ENCODE data around the gene ZNF467.

The ZNF467 gene

DNA sequence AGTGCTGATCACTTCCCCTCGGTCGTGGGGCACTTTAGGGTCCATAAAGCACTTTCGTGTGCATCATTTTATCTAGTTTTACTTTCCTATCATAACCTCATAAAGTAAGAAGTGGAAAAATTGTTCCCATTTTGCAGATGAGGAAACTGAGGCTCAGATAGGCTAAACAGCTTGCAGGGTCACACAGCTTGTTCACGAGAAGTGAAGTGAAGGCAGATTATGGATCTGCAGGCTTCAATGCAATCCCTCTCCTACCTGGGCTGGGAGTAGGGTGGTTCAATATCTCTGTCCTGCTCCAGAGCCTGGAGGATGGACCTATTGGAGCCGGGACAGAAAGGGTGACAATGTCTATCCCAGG, 10.8 kb upstream of the ZNF467 start:
- WGBS = 91% methylated on average over 5 of the region's 5 CpGs
- Histone ChIP-seq H3K9ac (ENCODE audit: low read depth, low read length) (no peak overlapping the region), H3K36me3 (ENCODE audit: insufficient read depth, low read length) (no peaks in the 10 kb centered on the region), H3K4me1 (ENCODE audit: insufficient read depth, low read length) (peaks cover 5% of the 10 kb centered on the region; the same call in 1 of the 2 replicates), H3K27me3 (ENCODE audit: insufficient read depth, low read length) (peaks cover 23% of the 10 kb centered on the region), H3K27ac (ENCODE audit: low read depth, low read length) (no peak overlapping the region), H3K9me3 (ENCODE audit: insufficient read depth, low read depth, low read length) (no peaks in the 10 kb centered on the region), H3K4me3 (ENCODE audit: low read length) (no peak overlapping the region)

DNA sequence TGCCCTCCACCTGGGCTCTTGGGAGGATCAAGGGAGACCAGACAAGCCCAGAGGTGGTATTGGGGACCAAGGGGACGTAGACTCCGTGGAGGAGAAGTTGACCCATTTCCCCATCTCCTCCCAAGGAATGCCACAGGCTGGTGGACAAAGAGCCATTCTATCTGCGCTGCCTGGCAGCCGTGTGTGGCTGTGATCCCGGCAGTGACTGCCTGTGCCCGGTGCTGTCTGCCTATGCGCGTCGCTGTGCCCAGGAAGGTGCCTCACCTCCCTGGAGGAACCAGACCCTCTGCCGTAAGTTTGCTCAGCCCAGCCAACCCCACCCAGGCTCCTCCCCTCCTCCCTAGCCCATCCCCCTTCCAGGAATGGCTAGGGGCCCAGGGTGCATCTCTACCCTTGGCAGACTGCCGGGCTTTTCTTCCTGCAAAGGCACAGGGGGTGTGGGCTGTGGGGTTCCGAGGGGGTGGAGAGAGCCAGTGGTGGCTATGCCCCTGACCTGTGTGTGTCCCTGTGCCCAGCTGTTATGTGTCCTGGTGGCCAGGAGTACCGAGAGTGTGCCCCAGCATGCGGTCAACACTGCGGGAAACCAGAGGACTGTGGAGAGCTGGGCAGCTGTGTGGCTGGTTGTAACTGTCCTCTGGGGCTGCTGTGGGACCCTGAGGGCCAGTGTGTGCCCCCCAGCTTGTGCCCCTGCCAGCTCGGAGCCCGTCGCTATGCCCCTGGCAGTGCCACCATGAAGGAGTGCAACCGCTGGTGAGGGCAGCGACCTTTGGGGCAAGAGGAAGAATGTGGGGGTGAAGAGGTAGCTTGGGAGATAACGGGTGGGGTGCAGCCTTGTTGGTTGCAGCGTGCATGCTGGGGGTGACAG, 10.2 kb upstream of the ZNF467 start:
- H3K36me3 ChIP-seq (ENCODE audit: insufficient read depth, low read length) = no peaks in the 10 kb centered on the region
- no peaks in the 10 kb centered on the region for H3K9me3 ChIP-seq (ENCODE audit: insufficient read depth, low read depth, low read length)
- H3K27ac ChIP-seq (ENCODE audit: low read depth, low read length) = no peak overlapping the region
- WGBS = 78% methylated on average over 22 of the region's 22 CpGs
- H3K9ac ChIP-seq (ENCODE audit: low read depth, low read length) = no peak overlapping the region
- H3K27me3 ChIP-seq (ENCODE audit: insufficient read depth, low read length) = peaks cover 17% of the 10 kb centered on the region
- H3K4me3 ChIP-seq (ENCODE audit: low read length) = no peak overlapping the region
- peaks cover 5% of the 10 kb centered on the region; the same call in 1 of the 2 replicates for H3K4me1 ChIP-seq (ENCODE audit: insufficient read depth, low read length)

DNA sequence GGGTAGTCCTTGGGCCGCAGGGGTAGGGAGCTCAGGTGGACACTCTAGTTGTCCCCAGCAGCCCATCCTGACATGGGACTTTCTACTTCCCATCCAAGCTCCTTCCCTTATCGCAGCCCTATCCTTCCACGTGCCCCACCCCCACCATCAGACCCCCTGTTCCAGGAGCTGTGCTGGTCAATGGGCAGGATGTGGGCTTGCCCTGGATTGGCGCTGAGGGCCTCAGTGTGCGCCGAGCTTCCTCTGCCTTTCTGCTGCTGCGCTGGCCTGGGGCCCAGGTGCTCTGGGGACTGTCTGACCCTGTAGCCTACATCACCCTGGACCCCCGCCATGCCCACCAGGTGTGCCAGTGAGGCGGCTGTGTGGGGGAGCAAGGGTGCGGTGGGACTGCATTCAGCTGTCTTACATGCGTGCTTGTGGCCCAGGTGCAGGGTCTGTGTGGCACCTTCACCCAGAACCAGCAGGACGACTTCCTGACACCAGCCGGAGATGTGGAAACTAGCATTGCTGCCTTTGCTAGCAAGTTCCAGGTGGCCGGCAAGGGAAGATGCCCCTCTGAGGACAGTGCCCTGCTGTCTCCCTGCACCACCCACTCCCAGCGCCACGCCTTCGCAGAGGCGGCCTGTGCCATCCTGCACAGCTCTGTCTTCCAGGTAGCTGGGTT, 9.4 kb upstream of the ZNF467 start:
- WGBS = 91% methylated on average over 18 of the region's 18 CpGs
- Histone ChIP-seq H3K9ac (ENCODE audit: low read depth, low read length) (no peak overlapping the region), H3K27ac (ENCODE audit: low read depth, low read length) (no peak overlapping the region), H3K27me3 (ENCODE audit: insufficient read depth, low read length) (peaks cover 9% of the 10 kb centered on the region), H3K4me1 (ENCODE audit: insufficient read depth, low read length) (peaks cover 5% of the 10 kb centered on the region; the same call in 1 of the 2 replicates), H3K36me3 (ENCODE audit: insufficient read depth, low read length) (no peaks in the 10 kb centered on the region), H3K4me3 (ENCODE audit: low read length) (no peak overlapping the region), H3K9me3 (ENCODE audit: insufficient read depth, low read depth, low read length) (no peaks in the 10 kb centered on the region)

DNA sequence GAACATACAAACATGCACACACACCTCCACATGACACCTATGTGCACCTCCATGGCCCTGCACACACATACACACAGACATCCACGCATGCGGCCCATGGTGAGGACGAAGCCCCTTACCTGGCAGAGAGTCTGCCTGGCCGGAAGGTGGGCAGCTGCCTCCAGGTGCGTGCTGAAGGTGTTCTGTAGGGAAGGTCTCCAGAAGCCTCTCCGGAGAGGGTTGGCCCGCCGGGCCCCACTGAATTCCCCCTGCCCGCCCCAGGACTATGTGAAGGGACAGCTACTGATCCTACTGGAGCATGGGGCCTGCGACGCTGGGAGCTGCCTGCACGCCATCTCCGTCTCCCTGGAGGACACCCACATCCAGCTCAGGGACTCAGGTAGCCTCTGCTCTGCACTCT, 8.5 kb upstream of the ZNF467 start:
- WGBS = 93% methylated on average over 13 of the region's 13 CpGs
- no peak overlapping the region for H3K9ac ChIP-seq (ENCODE audit: low read depth, low read length)
- H3K36me3 ChIP-seq (ENCODE audit: insufficient read depth, low read length) = no peaks in the 10 kb centered on the region
- peaks cover 5% of the 10 kb centered on the region; the same call in 1 of the 2 replicates for H3K4me1 ChIP-seq (ENCODE audit: insufficient read depth, low read length)
- no peak overlapping the region for H3K27ac ChIP-seq (ENCODE audit: low read depth, low read length)
- peaks cover 4% of the 10 kb centered on the region; the same call in 1 of the 2 replicates for H3K27me3 ChIP-seq (ENCODE audit: insufficient read depth, low read length)
- no peak overlapping the region for H3K4me3 ChIP-seq (ENCODE audit: low read length)
- no peaks in the 10 kb centered on the region for H3K9me3 ChIP-seq (ENCODE audit: insufficient read depth, low read depth, low read length)

GRCh38 chr7:149780636-149781419, 7.4 kb upstream of the ZNF467 start:
- Histone ChIP-seq H3K4me3 (ENCODE audit: low read length) (no peak overlapping the region), H3K9me3 (ENCODE audit: insufficient read depth, low read depth, low read length) (no peaks in the 10 kb centered on the region), H3K4me1 (ENCODE audit: insufficient read depth, low read length) (peaks cover 5% of the 10 kb centered on the region; the same call in 1 of the 2 replicates), H3K27me3 (ENCODE audit: insufficient read depth, low read length) (peaks cover 13% of the 10 kb centered on the region), H3K9ac (ENCODE audit: low read depth, low read length) (no peak overlapping the region), H3K36me3 (ENCODE audit: insufficient read depth, low read length) (no peaks in the 10 kb centered on the region), H3K27ac (ENCODE audit: low read depth, low read length) (no peak overlapping the region)
- 87% methylated on average over 16 of the region's 16 CpGs for WGBS

GRCh38 chr7:149780056-149780455, 6.7 kb upstream of the ZNF467 start:
- Histone ChIP-seq H3K4me3 (ENCODE audit: low read length) (no peak overlapping the region), H3K9me3 (ENCODE audit: insufficient read depth, low read depth, low read length) (no peaks in the 10 kb centered on the region), H3K9ac (ENCODE audit: low read depth, low read length) (no peak overlapping the region), H3K27me3 (ENCODE audit: insufficient read depth, low read length) (peaks cover 21% of the 10 kb centered on the region), H3K36me3 (ENCODE audit: insufficient read depth, low read length) (no peaks in the 10 kb centered on the region), H3K27ac (ENCODE audit: low read depth, low read length) (no peak overlapping the region), H3K4me1 (ENCODE audit: insufficient read depth, low read length) (peaks cover 5% of the 10 kb centered on the region; the same call in 1 of the 2 replicates)
- 95% methylated on average over 17 of the region's 17 CpGs for WGBS

GRCh38 chr7:149779502-149779805, 6.1 kb upstream of the ZNF467 start:
- 91% methylated on average over 4 of the region's 4 CpGs for WGBS
- H3K36me3 ChIP-seq (ENCODE audit: insufficient read depth, low read length) = no peaks in the 10 kb centered on the region
- no peaks in the 10 kb centered on the region for H3K9me3 ChIP-seq (ENCODE audit: insufficient read depth, low read depth, low read length)
- H3K9ac ChIP-seq (ENCODE audit: low read depth, low read length) = no peak overlapping the region
- peaks cover 7% of the 10 kb centered on the region; the same call in 1 of the 2 replicates for H3K4me1 ChIP-seq (ENCODE audit: insufficient read depth, low read length)
- H3K27me3 ChIP-seq (ENCODE audit: insufficient read depth, low read length) = peaks cover 27% of the 10 kb centered on the region
- H3K27ac ChIP-seq (ENCODE audit: low read depth, low read length) = no peak overlapping the region
- H3K4me3 ChIP-seq (ENCODE audit: low read length) = no peak overlapping the region

GRCh38 chr7:149778696-149779501, 5.5 kb upstream of the ZNF467 start:
- no peak overlapping the region for H3K4me3 ChIP-seq (ENCODE audit: low read length)
- H3K9ac ChIP-seq (ENCODE audit: low read depth, low read length) = no peak overlapping the region
- H3K27ac ChIP-seq (ENCODE audit: low read depth, low read length) = no peak overlapping the region
- H3K27me3 ChIP-seq (ENCODE audit: insufficient read depth, low read length) = peaks cover 32% of the 10 kb centered on the region
- 80% methylated on average over 11 of the region's 11 CpGs for WGBS
- H3K36me3 ChIP-seq (ENCODE audit: insufficient read depth, low read length) = no peaks in the 10 kb centered on the region
- peaks cover 11% of the 10 kb centered on the region; the same call in 1 of the 2 replicates for H3K4me1 ChIP-seq (ENCODE audit: insufficient read depth, low read length)
- H3K9me3 ChIP-seq (ENCODE audit: insufficient read depth, low read depth, low read length) = no peaks in the 10 kb centered on the region

- H3K9me3 ChIP-seq (ENCODE audit: insufficient read depth, low read depth, low read length) = no peaks in the 10 kb centered on the region
- peaks cover 37% of the 10 kb centered on the region for H3K27me3 ChIP-seq (ENCODE audit: insufficient read depth, low read length)
- H3K36me3 ChIP-seq (ENCODE audit: insufficient read depth, low read length) = no peaks in the 10 kb centered on the region
- H3K4me1 ChIP-seq (ENCODE audit: insufficient read depth, low read length) = peaks cover 9% of the 10 kb centered on the region; the same call in 1 of the 2 replicates
- no peak overlapping the region for H3K9ac ChIP-seq (ENCODE audit: low read depth, low read length)
- 85% methylated on average over 5 of the region's 5 CpGs for WGBS
- no peak overlapping the region for H3K4me3 ChIP-seq (ENCODE audit: low read length)
- H3K27ac ChIP-seq (ENCODE audit: low read depth, low read length) = no peak overlapping the region
These were observed 4.9 kb upstream of the ZNF467 start for GRCh38 chr7:149778327-149778637.

- H3K9ac ChIP-seq (ENCODE audit: low read depth, low read length) = no peak overlapping the region
- no peak overlapping the region for H3K27ac ChIP-seq (ENCODE audit: low read depth, low read length)
- H3K36me3 ChIP-seq (ENCODE audit: insufficient read depth, low read length) = no peaks in the 10 kb centered on the region
- WGBS = 88% methylated on average over 19 of the region's 19 CpGs
- no peak overlapping the region for H3K4me3 ChIP-seq (ENCODE audit: low read length)
- no peaks in the 10 kb centered on the region for H3K9me3 ChIP-seq (ENCODE audit: insufficient read depth, low read depth, low read length)
- H3K4me1 ChIP-seq (ENCODE audit: insufficient read depth, low read length) = peaks cover 8% of the 10 kb centered on the region; the same call in 1 of the 2 replicates
- peaks cover 41% of the 10 kb centered on the region for H3K27me3 ChIP-seq (ENCODE audit: insufficient read depth, low read length)
These were observed 4.4 kb upstream of the ZNF467 start for GRCh38 chr7:149777551-149778326.

All from HUES64 (cell line).